Adrenal gland (tissue), 12 donors: ENCODE data around the gene STEAP2. TPM values are rescaled to one million over a fixed set of nuclear protein-coding genes. Genes with fewer than 3 reads are reported as not detected.

ENCODE experiments used
- DNase-seq, 7 donors: peaks; one replicate each; pipeline ENCODE4 v3.0.0-alpha.2; 2019 to 2020
- H3K27ac ChIP-seq, 5 donors: fragments of 200-600 bp; sonication (generic) in 4 of 5; 1 replicate in 3 of 5; 2 replicates in 2 of 5; pipeline versions ENCODE4 v1.5.1 to v1.8.0; 2016 to 2020; ENCODE audit warnings: mild to moderate bottlenecking in 1 of 5
- H3K27me3 ChIP-seq: fragments of 200-600 bp; 2 replicates; pipeline ENCODE4 v1.8.0; 2021
- H3K36me3 ChIP-seq, 2 donors: fragments of 200-600 bp; replicated peaks in 1 of 2; 1 replicate in 1 of 2; 2 replicates in 1 of 2; pipeline versions ENCODE4 v1.5.1 to v1.8.0; 2018 to 2022
- H3K4me1 ChIP-seq, 2 donors: fragments of 200-600 bp; replicated peaks in 1 of 2; 1 replicate in 1 of 2; 2 replicates in 1 of 2; pipeline versions ENCODE4 v1.5.1 to v1.8.0; 2018 to 2021
- H3K4me3 ChIP-seq, 4 donors: fragments of 200-600 bp; sonication (generic) in 3 of 4; one replicate each; pipeline ENCODE4 v1.5.1; 2016 to 2018
- H3K9me3 ChIP-seq, 3 donors: fragments of 200-600 bp; sonication (generic) in 1 of 3; replicated peaks in 1 of 3; 1 replicate in 2 of 3; 2 replicates in 1 of 3; pipeline versions ENCODE4 v1.5.1 to v1.8.0; 2016 to 2021
- POLR2A ChIP-seq, 2 donors: fragments of 450-650 bp; IDR thresholded peaks; one replicate each; pipeline ENCODE4 v1.6.1; 2017; ENCODE audit warnings: antibody characterized with exemption in 2 of 2, mild to moderate bottlenecking in 2 of 2, moderate library complexity in 1 of 2
- WGBS, 4 donors: extraction: QIAGEN DNeasy Blood & Tissue Kit in 2 of 4; methylation state at CpG; one replicate each; pipeline versions ENCODE4 v1.1.5 to v1.1.7; 2013 to 2017; 5-methylcytosine and 5-hydroxymethylcytosine counted together
- intact Hi-C, 2 donors: fragments of 100-400 bp; cut with DNase I; formaldehyde crosslinking; loops; one replicate each; pipeline versions ENCODE4 v1.14.1 to v1.15.0; 2022 to 2023
- polyA plus RNA-seq, 3 donors: library from polyadenylated mRNA; stranded (reverse); fragments of 200-250 nt in 2 of 3; fragments of 350-450 nt in 1 of 3; fragmentation: Illumina TruSeq in 1 of 3; extraction: RNeasy Lipid Tissue Mini Kit (QIAGEN cat#74804) in 1 of 3; gene quantifications; one replicate each; pipeline ENCODE4 v1.2.3, GENCODE V29; 2013 to 2014
- total RNA-seq, 9 donors: library from RNA; depleted of rRNA in 4 of 9; stranded (reverse); fragments of >200 nt in 4 of 9; fragments of 120-200 nt in 1 of 9; fragmentation: NEBNext Ultra II Directional in 1 of 9; extraction: Animal tissue kit (Norgen Biotek cat#: 25700) in 1 of 9; gene quantifications; one replicate each; pipeline versions ENCODE4 v1.1.0 to v1.2.4, GENCODE V29; 2013 to 2023
- TF ChIP-seq, protein P1 (sequence below), 6 experiments: fragments of 450-650 bp in 4 of 6; fragments of 200-600 bp in 2 of 6; sonication (generic) in 1 of 6; IDR thresholded peaks; 1 replicate in 5 of 6; 2 replicates in 1 of 6; pipeline versions ENCODE4 v1.5.1 to v1.8.0; 2016 to 2021; ENCODE audit warnings: antibody characterized with exemption in 6 of 6, mild to moderate bottlenecking in 2 of 6, moderate library complexity in 1 of 6
- donor health status: healthy with polysubstance abuse.
- donor health status: Bipolar disorder and iron deficiency.
- donor health status: DM: yes; HTN: yes; CAD: no.
- donor health status: DM: no; HTN: no; CAD: no.
- donor health status: DM: no; HTN: no; CAD: no.
- donor health status: DM: yes; HTN: yes; CAD: no.

The STEAP2 gene
- total and polyA plus RNA-seq, 12 donors, result 2.0 to 9.5 (median 6.1) TPM

DNA sequence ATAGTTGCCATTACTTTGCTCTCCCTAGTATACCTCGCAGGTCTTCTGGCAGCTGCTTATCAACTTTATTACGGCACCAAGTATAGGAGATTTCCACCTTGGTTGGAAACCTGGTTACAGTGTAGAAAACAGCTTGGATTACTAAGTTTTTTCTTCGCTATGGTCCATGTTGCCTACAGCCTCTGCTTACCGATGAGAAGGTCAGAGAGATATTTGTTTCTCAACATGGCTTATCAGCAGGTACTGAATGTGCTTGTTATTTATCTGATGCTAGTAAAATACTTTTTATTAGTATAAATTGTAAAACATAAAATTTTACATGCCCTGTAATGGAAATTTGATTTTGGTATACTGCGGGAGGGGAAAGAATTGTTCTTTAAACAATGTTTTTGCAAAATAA lies 15.7 kb downstream of the STEAP2 start:
- WGBS, 4 donors, result 65 to 90% (median 74%) methylated on average over 5 of the region's 5 CpGs
- DNase-seq, result no peak
- H3K4me1 ChIP-seq, result no peaks in the 10 kb centered on the region
- intact Hi-C loops, result no loop called here
- H3K9me3 ChIP-seq, result no peaks in the 10 kb centered on the region
- TF ChIP-seq, protein P1, sequence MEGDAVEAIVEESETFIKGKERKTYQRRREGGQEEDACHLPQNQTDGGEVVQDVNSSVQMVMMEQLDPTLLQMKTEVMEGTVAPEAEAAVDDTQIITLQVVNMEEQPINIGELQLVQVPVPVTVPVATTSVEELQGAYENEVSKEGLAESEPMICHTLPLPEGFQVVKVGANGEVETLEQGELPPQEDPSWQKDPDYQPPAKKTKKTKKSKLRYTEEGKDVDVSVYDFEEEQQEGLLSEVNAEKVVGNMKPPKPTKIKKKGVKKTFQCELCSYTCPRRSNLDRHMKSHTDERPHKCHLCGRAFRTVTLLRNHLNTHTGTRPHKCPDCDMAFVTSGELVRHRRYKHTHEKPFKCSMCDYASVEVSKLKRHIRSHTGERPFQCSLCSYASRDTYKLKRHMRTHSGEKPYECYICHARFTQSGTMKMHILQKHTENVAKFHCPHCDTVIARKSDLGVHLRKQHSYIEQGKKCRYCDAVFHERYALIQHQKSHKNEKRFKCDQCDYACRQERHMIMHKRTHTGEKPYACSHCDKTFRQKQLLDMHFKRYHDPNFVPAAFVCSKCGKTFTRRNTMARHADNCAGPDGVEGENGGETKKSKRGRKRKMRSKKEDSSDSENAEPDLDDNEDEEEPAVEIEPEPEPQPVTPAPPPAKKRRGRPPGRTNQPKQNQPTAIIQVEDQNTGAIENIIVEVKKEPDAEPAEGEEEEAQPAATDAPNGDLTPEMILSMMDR (IDR thresholded peaks at IDR 0.05), result no peak
- TF ChIP-seq POLR2A (IDR thresholded peaks at IDR 0.05), result no peak
- H3K36me3 ChIP-seq, result no peaks in the 10 kb centered on the region
- H3K27ac ChIP-seq, result no peak overlapping the region
- no peaks in the 10 kb centered on the region for H3K27me3 ChIP-seq
- no peak overlapping the region for H3K4me3 ChIP-seq

DNA sequence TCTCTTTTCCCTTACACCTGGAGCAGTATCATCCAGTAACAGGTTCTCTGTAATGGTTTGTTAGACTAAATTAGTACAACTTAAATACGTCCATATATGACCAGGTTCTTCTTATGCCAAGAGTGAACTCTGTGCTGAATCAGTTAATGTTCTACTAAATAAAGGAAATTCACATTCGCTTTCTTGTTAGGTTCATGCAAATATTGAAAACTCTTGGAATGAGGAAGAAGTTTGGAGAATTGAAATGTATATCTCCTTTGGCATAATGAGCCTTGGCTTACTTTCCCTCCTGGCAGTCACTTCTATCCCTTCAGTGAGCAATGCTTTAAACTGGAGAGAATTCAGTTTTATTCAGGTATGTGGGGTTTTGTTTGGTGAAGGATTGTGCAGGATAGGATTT lies 18.1 kb downstream of the STEAP2 start:
- DNase-seq, result no peak
- no peaks in the 10 kb centered on the region for H3K36me3 ChIP-seq
- 83 to 93% (median 90%) methylated on average over 2 of the region's 2 CpGs for WGBS, 4 donors
- H3K27ac ChIP-seq, result no peak overlapping the region
- no peak overlapping the region for H3K4me3 ChIP-seq
- intact Hi-C loops, result no loop called here
- TF ChIP-seq, protein P1 (IDR thresholded peaks at IDR 0.05), result no peak
- no peak for TF ChIP-seq POLR2A (IDR thresholded peaks at IDR 0.05)
- no peaks in the 10 kb centered on the region for H3K9me3 ChIP-seq
- H3K4me1 ChIP-seq, result no peaks in the 10 kb centered on the region
- no peaks in the 10 kb centered on the region for H3K27me3 ChIP-seq

DNA sequence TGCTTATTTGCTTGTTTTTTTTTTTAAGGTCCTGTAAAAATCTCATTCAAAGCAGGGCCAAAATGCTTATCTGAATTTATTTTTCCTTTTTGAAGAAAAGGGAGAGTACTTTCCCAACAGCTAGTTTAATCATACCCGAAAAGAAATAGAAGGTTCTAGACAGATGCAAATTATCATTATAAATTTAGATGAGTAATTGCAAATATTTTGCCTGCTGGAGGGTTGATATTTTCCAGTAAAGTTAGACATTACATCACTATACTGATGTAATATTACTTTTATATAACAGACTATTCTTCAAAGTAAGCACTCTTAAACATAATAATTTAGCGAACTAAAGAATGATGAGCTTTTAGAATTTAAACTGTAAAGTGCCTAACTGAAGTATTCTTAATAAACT lies 19.3 kb downstream of the STEAP2 start:
- 84 to 93% (median 90%) methylated on average over 2 of the region's 2 CpGs for WGBS, 4 donors
- intact Hi-C loops, result no loop called here

DNA sequence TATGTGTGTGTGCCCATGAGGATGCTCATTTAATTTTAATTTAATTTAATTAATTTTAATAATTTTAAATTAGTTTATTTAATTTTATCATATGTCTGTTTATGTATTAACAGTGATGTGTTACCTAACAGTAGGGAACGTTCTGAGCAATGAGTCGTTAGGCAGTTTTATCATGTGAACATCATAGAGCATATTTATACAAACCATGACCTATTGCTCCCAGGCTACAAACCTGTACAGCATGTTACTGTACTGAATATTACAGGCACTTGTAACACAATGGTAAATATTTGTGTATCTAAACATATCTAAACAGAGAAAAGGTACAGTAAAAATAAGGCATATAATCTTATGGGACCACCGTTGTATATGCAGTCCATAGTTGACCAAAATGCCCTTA lies 19.8 kb downstream of the STEAP2 start:
- intact Hi-C loops, result no loop called here
- no peaks in the 10 kb centered on the region for H3K9me3 ChIP-seq
- H3K27ac ChIP-seq, result no peak overlapping the region
- H3K4me1 ChIP-seq, result no peaks in the 10 kb centered on the region
- H3K36me3 ChIP-seq, result no peaks in the 10 kb centered on the region
- no peak for DNase-seq
- TF ChIP-seq, protein P1 (IDR thresholded peaks at IDR 0.05), result no peak
- TF ChIP-seq POLR2A (IDR thresholded peaks at IDR 0.05), result no peak
- no peaks in the 10 kb centered on the region for H3K27me3 ChIP-seq
- WGBS, 4 donors, result 80 to 89% (median 86%) methylated on average over 3 of the region's 3 CpGs
- no peak overlapping the region for H3K4me3 ChIP-seq

More for the DNA sequence above, 19.3 kb downstream of the STEAP2 start:
- H3K27ac ChIP-seq, result no peak overlapping the region
- TF ChIP-seq, protein P1 (IDR thresholded peaks at IDR 0.05), result no peak
- no peak for TF ChIP-seq POLR2A (IDR thresholded peaks at IDR 0.05)
- H3K4me3 ChIP-seq, result no peak overlapping the region
- no peaks in the 10 kb centered on the region for H3K4me1 ChIP-seq
- H3K36me3 ChIP-seq, result no peaks in the 10 kb centered on the region
- no peaks in the 10 kb centered on the region for H3K9me3 ChIP-seq
- no peak for DNase-seq
- no peaks in the 10 kb centered on the region for H3K27me3 ChIP-seq
